Liver (tissue), 3 donors: ENCODE results near the gene TMOD2.

Experiments used
- ATF3 ChIP-seq: IDR thresholded peaks from 2 replicates; pipeline ENCODE4 v1.6.1; 2016; ENCODE audit warnings: antibody characterized with exemption
- GABPA ChIP-seq, 2 donors: IDR thresholded peaks in 1 of 2; conservative IDR thresholded peaks in 1 of 2; 2 replicates each; pipeline ENCODE4 v1.6.1; 2016; ENCODE audit warnings: antibody characterized with exemption in 2 of 2, mild to moderate bottlenecking in 1 of 2, moderate library complexity in 1 of 2
- TF ChIP-seq, protein P1 (sequence below): IDR thresholded peaks from 2 replicates; pipeline ENCODE4 v1.6.1; 2016; ENCODE audit warnings: antibody characterized with exemption, mild to moderate bottlenecking
- TF ChIP-seq, protein P2 (sequence below): fragments of 150-350 bp; IDR thresholded peaks from 2 replicates; pipeline ENCODE4 v1.5.1; 2017; ENCODE audit warnings: improper control_type of control experiment, low read depth, low read length; ENCODE audit not compliant: missing input control
- TF ChIP-seq, protein P3 (sequence below): IDR thresholded peaks from 2 replicates; pipeline ENCODE4 v1.6.1; 2016; ENCODE audit warnings: antibody characterized with exemption
- donor health status: healthy.
- donor health status: healthy.

- TF ChIP-seq, protein P1, sequence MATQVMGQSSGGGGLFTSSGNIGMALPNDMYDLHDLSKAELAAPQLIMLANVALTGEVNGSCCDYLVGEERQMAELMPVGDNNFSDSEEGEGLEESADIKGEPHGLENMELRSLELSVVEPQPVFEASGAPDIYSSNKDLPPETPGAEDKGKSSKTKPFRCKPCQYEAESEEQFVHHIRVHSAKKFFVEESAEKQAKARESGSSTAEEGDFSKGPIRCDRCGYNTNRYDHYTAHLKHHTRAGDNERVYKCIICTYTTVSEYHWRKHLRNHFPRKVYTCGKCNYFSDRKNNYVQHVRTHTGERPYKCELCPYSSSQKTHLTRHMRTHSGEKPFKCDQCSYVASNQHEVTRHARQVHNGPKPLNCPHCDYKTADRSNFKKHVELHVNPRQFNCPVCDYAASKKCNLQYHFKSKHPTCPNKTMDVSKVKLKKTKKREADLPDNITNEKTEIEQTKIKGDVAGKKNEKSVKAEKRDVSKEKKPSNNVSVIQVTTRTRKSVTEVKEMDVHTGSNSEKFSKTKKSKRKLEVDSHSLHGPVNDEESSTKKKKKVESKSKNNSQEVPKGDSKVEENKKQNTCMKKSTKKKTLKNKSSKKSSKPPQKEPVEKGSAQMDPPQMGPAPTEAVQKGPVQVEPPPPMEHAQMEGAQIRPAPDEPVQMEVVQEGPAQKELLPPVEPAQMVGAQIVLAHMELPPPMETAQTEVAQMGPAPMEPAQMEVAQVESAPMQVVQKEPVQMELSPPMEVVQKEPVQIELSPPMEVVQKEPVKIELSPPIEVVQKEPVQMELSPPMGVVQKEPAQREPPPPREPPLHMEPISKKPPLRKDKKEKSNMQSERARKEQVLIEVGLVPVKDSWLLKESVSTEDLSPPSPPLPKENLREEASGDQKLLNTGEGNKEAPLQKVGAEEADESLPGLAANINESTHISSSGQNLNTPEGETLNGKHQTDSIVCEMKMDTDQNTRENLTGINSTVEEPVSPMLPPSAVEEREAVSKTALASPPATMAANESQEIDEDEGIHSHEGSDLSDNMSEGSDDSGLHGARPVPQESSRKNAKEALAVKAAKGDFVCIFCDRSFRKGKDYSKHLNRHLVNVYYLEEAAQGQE, result no peak
- no peak for TF ChIP-seq ATF3
- TF ChIP-seq, protein P2, sequence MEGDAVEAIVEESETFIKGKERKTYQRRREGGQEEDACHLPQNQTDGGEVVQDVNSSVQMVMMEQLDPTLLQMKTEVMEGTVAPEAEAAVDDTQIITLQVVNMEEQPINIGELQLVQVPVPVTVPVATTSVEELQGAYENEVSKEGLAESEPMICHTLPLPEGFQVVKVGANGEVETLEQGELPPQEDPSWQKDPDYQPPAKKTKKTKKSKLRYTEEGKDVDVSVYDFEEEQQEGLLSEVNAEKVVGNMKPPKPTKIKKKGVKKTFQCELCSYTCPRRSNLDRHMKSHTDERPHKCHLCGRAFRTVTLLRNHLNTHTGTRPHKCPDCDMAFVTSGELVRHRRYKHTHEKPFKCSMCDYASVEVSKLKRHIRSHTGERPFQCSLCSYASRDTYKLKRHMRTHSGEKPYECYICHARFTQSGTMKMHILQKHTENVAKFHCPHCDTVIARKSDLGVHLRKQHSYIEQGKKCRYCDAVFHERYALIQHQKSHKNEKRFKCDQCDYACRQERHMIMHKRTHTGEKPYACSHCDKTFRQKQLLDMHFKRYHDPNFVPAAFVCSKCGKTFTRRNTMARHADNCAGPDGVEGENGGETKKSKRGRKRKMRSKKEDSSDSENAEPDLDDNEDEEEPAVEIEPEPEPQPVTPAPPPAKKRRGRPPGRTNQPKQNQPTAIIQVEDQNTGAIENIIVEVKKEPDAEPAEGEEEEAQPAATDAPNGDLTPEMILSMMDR, result no peak
- TF ChIP-seq, protein P3, sequence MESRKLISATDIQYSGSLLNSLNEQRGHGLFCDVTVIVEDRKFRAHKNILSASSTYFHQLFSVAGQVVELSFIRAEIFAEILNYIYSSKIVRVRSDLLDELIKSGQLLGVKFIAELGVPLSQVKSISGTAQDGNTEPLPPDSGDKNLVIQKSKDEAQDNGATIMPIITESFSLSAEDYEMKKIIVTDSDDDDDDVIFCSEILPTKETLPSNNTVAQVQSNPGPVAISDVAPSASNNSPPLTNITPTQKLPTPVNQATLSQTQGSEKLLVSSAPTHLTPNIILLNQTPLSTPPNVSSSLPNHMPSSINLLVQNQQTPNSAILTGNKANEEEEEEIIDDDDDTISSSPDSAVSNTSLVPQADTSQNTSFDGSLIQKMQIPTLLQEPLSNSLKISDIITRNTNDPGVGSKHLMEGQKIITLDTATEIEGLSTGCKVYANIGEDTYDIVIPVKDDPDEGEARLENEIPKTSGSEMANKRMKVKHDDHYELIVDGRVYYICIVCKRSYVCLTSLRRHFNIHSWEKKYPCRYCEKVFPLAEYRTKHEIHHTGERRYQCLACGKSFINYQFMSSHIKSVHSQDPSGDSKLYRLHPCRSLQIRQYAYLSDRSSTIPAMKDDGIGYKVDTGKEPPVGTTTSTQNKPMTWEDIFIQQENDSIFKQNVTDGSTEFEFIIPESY, result no peak
- TF ChIP-seq GABPA (IDR thresholded peaks at IDR 0.05 in 1 of 2, conservative IDR thresholded peaks at IDR 0.05 in 1 of 2), result no peak
Measured at GRCh38 chr15:51709031-51709430, 42.4 kb upstream of the TMOD2 start.
